Measurements from ENCODE around the gene SYMPK.

Gene SYMPK

DNA sequence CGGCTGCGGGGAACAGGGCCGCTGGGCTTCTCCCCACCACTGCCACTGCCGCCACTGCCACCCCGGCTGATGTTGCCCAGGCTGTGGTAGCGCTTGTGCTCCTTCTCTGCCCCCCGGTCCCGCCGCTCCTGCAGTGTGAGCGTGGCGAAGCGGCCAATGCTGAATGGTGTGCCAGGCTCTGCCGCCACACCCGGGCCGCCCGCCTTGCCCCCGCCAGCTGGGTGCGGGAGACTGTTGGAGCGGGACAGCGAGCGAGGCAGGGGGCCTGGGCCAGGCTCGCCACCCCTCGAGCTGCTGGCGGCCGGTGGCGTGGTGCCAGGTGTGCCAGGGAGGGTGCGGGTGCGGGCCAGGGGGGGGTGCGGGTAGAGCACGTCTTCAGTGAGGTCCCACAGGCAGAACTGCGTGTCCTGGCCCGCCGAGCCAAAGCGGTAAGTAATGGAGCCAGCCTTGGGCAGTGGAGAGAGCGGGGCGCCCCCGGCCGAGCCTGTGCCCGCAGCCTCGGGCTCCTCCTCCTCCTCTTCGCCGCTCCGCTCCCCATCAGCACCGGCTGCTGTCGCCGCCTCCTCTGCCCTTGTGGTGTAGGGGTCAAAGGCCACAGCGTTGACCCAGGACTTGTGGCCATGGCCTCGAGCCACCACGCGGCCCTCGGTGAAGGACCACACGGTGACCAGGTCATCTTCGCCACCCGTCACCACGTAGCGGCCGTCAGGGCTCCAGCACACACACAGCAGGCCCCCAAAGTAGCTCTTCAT lies 77.0 kb downstream of the SYMPK start:
- Histone ChIP-seq H3K9me3 (ENCODE audit: control insufficient read depth, insufficient read depth, low read length) (no peaks in the 10 kb centered on the region), H3K4me2 (ENCODE audit: low read length) (no peak overlapping the region), H3K27me3 (ENCODE audit: control insufficient read depth, low read length) (no peaks in the 10 kb centered on the region), H4K20me1 (ENCODE audit: control insufficient read depth, insufficient read depth, low read depth, low read length) (peaks cover 4% of the 10 kb centered on the region; the same call in 1 of the 2 replicates), H3K9me2 (replicated peaks; ENCODE audit: control insufficient read depth, low read length) (no peaks in the 10 kb centered on the region), H3F3A (ENCODE audit: control insufficient read depth, insufficient read depth) (no peaks in the 10 kb centered on the region), H3K4me3 (ENCODE audit: low read length) (no peak overlapping the region), H3K79me2 (ENCODE audit: control insufficient read depth, low read length) (peaks cover 3% of the 10 kb centered on the region), H3K36me3 (ENCODE audit: control insufficient read depth, low read length) (peaks cover 39% of the 10 kb centered on the region), H3K4me1 (ENCODE audit: control insufficient read depth, low read length) (peaks cover 3% of the 10 kb centered on the region), H3K27ac (ENCODE audit: low read depth, low read length) (no peak overlapping the region)
- no peak for TF ChIP-seq EZH2phosphoT487 (IDR thresholded peaks at IDR 0.05; ENCODE audit: borderline replicate concordance, low read length)
- TF ChIP-seq, protein P1, sequence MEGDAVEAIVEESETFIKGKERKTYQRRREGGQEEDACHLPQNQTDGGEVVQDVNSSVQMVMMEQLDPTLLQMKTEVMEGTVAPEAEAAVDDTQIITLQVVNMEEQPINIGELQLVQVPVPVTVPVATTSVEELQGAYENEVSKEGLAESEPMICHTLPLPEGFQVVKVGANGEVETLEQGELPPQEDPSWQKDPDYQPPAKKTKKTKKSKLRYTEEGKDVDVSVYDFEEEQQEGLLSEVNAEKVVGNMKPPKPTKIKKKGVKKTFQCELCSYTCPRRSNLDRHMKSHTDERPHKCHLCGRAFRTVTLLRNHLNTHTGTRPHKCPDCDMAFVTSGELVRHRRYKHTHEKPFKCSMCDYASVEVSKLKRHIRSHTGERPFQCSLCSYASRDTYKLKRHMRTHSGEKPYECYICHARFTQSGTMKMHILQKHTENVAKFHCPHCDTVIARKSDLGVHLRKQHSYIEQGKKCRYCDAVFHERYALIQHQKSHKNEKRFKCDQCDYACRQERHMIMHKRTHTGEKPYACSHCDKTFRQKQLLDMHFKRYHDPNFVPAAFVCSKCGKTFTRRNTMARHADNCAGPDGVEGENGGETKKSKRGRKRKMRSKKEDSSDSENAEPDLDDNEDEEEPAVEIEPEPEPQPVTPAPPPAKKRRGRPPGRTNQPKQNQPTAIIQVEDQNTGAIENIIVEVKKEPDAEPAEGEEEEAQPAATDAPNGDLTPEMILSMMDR (IDR thresholded peaks at IDR 0.05; ENCODE audit: low read depth, low read length, poor library complexity, severe bottlenecking), result no peak

DNA sequence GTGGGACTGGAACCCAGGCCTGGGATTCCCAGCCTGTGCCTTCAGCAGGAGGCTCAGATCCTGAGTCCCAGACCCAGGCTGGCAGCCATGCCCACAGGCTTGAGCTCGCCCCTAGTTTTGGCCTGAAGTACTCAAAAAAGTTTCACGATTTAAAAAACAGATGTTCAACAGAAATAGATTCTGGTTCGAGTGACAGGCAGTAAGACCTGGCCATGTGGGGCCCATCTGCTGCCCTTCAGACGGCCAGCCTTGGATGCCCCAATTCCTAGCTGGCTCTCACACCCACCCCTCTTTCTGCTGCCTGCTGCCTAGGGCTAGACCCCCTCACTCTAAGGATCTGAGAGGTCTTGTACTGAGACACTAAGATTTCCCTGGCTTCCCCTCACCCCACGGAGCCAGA lies 77.8 kb downstream of the SYMPK start:
- Histone ChIP-seq H3K79me2 (ENCODE audit: control insufficient read depth, low read length) (no peaks in the 10 kb centered on the region), H3K27ac (ENCODE audit: low read depth, low read length) (no peak overlapping the region), H3K27me3 (ENCODE audit: control insufficient read depth, low read length) (no peaks in the 10 kb centered on the region), H3F3A (ENCODE audit: control insufficient read depth, insufficient read depth) (peaks cover 2% of the 10 kb centered on the region; the same call in 1 of the 2 replicates), H3K4me3 (ENCODE audit: low read length) (no peak overlapping the region), H3K4me2 (ENCODE audit: low read length) (no peak overlapping the region), H3K36me3 (ENCODE audit: control insufficient read depth, low read length) (peaks cover 34% of the 10 kb centered on the region), H3K4me1 (ENCODE audit: control insufficient read depth, low read length) (peaks cover 2% of the 10 kb centered on the region), H4K20me1 (ENCODE audit: control insufficient read depth, insufficient read depth, low read depth, low read length) (peaks cover 8% of the 10 kb centered on the region), H3K9me2 (replicated peaks; ENCODE audit: control insufficient read depth, low read length) (no peaks in the 10 kb centered on the region), H3K9me3 (ENCODE audit: control insufficient read depth, insufficient read depth, low read length) (no peaks in the 10 kb centered on the region)
- TF ChIP-seq EZH2phosphoT487 (IDR thresholded peaks at IDR 0.05; ENCODE audit: borderline replicate concordance, low read length), result no peak
- TF ChIP-seq, protein P1 (IDR thresholded peaks at IDR 0.05; ENCODE audit: low read depth, low read length, poor library complexity, severe bottlenecking), result no peak

DNA sequence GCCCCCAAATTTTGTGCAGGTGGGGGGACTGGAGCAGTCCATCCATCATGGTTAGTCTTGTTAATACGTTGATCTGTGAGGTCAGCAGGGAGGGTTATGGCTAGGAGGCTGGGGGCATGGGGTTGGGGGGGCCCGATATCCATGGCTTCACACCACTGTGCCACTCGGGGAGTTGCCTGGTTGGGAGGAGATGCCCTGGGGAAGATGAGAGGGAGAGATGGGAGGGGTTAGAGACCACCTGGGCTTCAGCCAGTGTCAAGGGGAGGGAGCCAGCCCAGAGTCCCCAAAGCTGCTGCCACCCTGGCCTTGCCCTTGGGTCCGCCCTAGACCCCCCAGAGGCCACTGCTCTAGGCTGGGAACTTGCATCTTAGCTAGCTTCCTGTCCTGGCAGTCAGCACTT lies 78.9 kb downstream of the SYMPK start:
- no peak for TF ChIP-seq EZH2phosphoT487 (IDR thresholded peaks at IDR 0.05; ENCODE audit: borderline replicate concordance, low read length)
- TF ChIP-seq, protein P1 (IDR thresholded peaks at IDR 0.05; ENCODE audit: low read depth, low read length, poor library complexity, severe bottlenecking), result no peak
- no peaks in the 10 kb centered on the region for H3K27me3 ChIP-seq (ENCODE audit: control insufficient read depth, low read length)
- H3K4me3 ChIP-seq (ENCODE audit: low read length), result no peak overlapping the region
- peaks cover 5% of the 10 kb centered on the region; the same call in 1 of the 2 replicates for H3F3A ChIP-seq (ENCODE audit: control insufficient read depth, insufficient read depth)
- no peaks in the 10 kb centered on the region for H3K9me2 ChIP-seq (replicated peaks; ENCODE audit: control insufficient read depth, low read length)
- no peaks in the 10 kb centered on the region for H3K79me2 ChIP-seq (ENCODE audit: control insufficient read depth, low read length)
- H3K27ac ChIP-seq (ENCODE audit: low read depth, low read length), result no peak overlapping the region
- peaks cover 12% of the 10 kb centered on the region for H3K4me1 ChIP-seq (ENCODE audit: control insufficient read depth, low read length)
- H3K9me3 ChIP-seq (ENCODE audit: control insufficient read depth, insufficient read depth, low read length), result no peaks in the 10 kb centered on the region
- H3K36me3 ChIP-seq (ENCODE audit: control insufficient read depth, low read length), result peaks cover 28% of the 10 kb centered on the region
- no peak overlapping the region for H3K4me2 ChIP-seq (ENCODE audit: low read length)
- H4K20me1 ChIP-seq (ENCODE audit: control insufficient read depth, insufficient read depth, low read depth, low read length), result peaks cover 12% of the 10 kb centered on the region

All from DOHH2 (cell line).